Skeletal muscle satellite cell (primary cell): ENCODE measurements around the gene HACE1.
A peak's percentile ranks its signal among the peaks of the same experiment; 100 is the strongest.
"Not testable (repeated sequence)": the region's sequence is repeated elsewhere in the genome, so short reads cannot be mapped to it uniquely, and the experiment has no call there.

Source experiments
- H3K27me3 ChIP-seq: 2 replicates; pipeline ENCODE4 v1.7.0; 2013; ENCODE audit warnings: low read length; ENCODE audit not compliant: control insufficient read depth, insufficient read depth
- H3K36me3 ChIP-seq: 2 replicates; pipeline ENCODE4 v1.7.0; 2013; ENCODE audit warnings: mild to moderate bottlenecking, control low read depth, low read length; ENCODE audit not compliant: insufficient read depth
- H3K4me1 ChIP-seq: 2 replicates; pipeline ENCODE4 v1.7.0; 2013; ENCODE audit warnings: low read length; ENCODE audit not compliant: control insufficient read depth, insufficient read depth
- H3K4me2 ChIP-seq: 2 replicates; pipeline ENCODE4 v1.7.0; 2013; ENCODE audit warnings: mild to moderate bottlenecking, low read length
- H3K4me3 ChIP-seq: 2 replicates; pipeline ENCODE4 v1.7.0; 2013; ENCODE audit warnings: low read length
- H3K9ac ChIP-seq: 2 replicates; pipeline ENCODE4 v1.7.0; 2013; ENCODE audit warnings: mild to moderate bottlenecking, low read depth, low read length, moderate library complexity
- H3K9me3 ChIP-seq: replicated peaks from 2 replicates; pipeline ENCODE4 v1.7.0; 2013; ENCODE audit warnings: mild to moderate bottlenecking, control low read depth, low read length

Gene HACE1

DNA sequence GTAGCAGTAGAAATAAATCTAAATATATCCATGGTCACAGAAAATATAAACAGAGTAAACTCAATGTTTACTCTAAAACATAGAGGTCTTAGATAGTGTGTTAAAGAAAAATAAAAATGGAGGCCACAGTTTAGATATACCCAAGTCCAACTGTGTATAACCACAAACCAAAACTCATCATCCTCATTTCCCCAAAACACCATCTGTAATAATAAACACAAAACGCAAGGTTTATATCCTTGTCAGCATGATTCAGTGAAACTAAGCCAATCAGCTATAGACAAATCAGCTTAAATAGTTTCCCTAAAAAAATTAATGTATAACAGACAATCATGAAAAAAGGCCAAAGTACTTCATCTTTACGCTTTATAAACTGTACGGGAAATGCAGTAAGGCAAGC, 2.7 kb upstream of the HACE1 start:
- H3K36me3 ChIP-seq = no peaks in the 10 kb centered on the region

DNA sequence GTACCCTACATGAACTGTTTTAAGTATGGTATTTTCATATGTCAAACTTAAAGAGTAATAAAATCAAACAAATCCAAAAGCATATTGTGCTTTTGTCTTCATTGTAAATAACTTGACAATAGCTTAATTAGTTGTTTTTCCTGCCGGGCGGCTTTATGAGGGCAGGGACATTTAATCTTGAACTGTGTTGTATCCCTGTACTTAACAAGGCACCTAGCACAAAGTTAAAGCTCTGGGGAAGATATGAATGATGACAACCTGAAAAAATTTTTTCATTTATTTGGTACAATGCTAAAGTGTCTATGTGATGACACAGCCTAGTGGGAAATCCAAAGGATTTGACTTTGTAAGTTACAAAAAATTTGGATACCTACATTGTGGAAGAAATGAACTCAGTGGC, 502 bp upstream of the HACE1 start:
- no peaks in the 10 kb centered on the region for H3K27me3 ChIP-seq
- H3K4me1 ChIP-seq = peaks cover 9% of the 10 kb centered on the region
- peak overlapping the region; percentile 89 for H3K9ac ChIP-seq
- peak overlapping the region; percentile 78 for H3K4me2 ChIP-seq
- no peaks in the 10 kb centered on the region for H3K36me3 ChIP-seq
- no peaks in the 10 kb centered on the region for H3K9me3 ChIP-seq
- peak overlapping the region; percentile 99 for H3K4me3 ChIP-seq

More for the DNA sequence above, 2.7 kb upstream of the HACE1 start:
- Histone ChIP-seq H3K9ac (no peak overlapping the region), H3K27me3 (peaks cover 6% of the 10 kb centered on the region), H3K4me1 (peaks cover 4% of the 10 kb centered on the region), H3K4me2 (no peak overlapping the region), H3K4me3 (no peak overlapping the region), H3K9me3 (no peaks in the 10 kb centered on the region)

DNA sequence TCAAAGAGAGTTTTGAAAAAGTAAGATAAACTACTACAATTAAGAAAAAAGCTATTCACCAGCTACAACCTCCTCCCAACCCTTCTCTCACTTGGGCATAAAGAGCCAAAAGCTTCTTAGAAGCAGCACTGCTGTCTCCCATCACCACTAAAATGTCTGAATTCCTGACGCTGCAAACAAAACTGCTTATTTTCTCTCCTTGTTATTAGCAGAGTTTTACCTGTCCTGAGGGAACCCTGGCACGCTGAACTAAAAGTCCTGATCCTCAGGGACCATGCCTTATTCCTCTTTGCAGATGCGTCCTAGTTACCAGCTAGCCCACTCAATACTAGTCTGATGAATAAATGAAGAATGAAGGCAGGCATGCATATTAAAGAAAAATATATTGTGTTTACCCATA, 1.1 kb downstream of the HACE1 start:
- Histone ChIP-seq H3K9me3 (no peaks in the 10 kb centered on the region), H3K27me3 (no peaks in the 10 kb centered on the region), H3K9ac (peak overlapping the region; percentile 89), H3K4me2 (peak overlapping the region; percentile 78), H3K4me3 (peak overlapping the region; percentile 99), H3K36me3 (no peaks in the 10 kb centered on the region), H3K4me1 (peaks cover 9% of the 10 kb centered on the region)

DNA sequence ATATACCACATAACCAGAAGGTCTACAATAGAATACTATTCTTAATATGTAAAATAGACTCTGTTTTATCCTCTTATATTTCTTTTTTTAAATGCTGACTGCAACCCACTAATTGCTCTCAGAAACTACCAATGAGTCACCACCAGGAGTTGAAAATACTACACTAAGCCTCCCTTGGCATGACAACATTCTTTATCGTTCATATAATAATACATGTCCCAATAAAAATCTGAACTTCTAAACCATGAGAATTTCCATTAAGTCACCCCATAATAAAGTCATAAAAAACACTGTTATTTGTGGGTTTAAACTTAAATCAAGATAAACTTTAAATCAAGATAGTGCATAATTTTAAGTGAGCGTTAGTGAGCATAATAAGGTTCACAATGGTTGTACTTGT, 4.2 kb downstream of the HACE1 start:
- no peaks in the 10 kb centered on the region for H3K27me3 ChIP-seq
- peaks cover 2% of the 10 kb centered on the region for H3K36me3 ChIP-seq
- H3K9ac ChIP-seq = no peak overlapping the region
- no peaks in the 10 kb centered on the region for H3K9me3 ChIP-seq
- no peak overlapping the region for H3K4me2 ChIP-seq
- peaks cover 9% of the 10 kb centered on the region for H3K4me1 ChIP-seq
- H3K4me3 ChIP-seq = no peak overlapping the region

DNA sequence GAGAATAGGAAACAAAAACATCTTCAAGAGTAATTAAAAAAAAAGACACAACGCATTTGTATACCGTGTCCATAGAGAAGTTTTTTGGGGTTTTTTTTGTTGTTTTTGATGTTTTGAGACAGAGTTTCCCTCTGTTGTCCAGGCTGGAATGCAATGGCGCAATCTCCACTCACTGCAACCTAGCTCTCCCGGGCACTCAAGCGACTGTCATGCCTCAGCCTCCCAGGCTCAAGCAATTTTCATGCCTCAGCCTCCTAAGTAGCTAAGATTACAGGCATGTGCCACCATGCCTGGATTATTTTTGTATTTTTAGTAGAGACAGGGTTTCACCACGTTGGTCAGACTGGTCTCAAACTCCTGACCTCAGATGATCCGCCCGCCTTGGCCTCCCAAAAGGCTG, 12.0 kb downstream of the HACE1 start:
- H3K4me2 ChIP-seq, H3K4me3 ChIP-seq, H3K9me3 ChIP-seq, H3K4me1 ChIP-seq, H3K9ac ChIP-seq, H3K27me3 ChIP-seq: not testable (repeated sequence)
- H3K36me3 ChIP-seq = peaks cover 11% of the 10 kb centered on the region

DNA sequence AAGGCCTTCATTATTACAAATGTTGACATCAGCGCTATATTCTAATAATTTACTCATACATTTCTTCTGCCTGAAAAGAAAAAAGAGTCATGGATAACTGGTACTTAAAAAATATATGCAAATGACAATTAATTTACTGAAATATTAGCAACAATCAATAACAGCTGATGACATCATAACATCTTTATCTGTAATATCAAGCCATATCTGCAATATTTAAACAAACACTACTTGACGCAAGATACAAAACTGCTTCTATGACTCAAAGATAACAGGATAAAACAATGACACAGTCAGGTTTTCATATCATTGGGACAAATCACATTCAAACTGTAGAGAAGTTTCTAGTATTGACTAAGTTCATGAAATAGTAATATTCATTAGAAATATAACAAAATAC, 16.5 kb downstream of the HACE1 start:
- H3K9ac ChIP-seq = no peak overlapping the region
- no peak overlapping the region for H3K4me3 ChIP-seq
- H3K36me3 ChIP-seq = no peaks in the 10 kb centered on the region
- no peak overlapping the region for H3K4me2 ChIP-seq
- H3K4me1 ChIP-seq = no peaks in the 10 kb centered on the region
- H3K27me3 ChIP-seq = no peaks in the 10 kb centered on the region
- no peaks in the 10 kb centered on the region for H3K9me3 ChIP-seq

DNA sequence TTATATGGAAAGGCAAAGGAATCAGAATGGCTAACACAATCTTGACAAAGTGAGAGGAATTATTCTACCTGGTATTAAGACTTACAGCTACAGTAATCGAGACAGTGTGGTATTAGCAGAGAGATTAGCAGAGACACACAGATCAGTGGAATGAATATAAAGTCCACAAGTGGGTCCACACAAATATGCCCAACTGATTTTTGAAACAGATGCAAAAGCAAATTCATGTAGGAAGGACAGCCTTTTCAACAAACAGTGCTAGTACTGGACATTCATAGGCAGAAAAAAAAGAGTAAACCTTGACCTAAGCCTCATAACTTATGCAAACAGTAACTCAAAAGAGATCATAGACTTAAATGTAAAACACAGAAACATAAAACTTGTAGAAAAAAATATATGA, 22.6 kb downstream of the HACE1 start:
- Histone ChIP-seq H3K9ac (no peak overlapping the region), H3K4me2 (no peak overlapping the region), H3K4me3 (no peak overlapping the region), H3K9me3 (no peaks in the 10 kb centered on the region), H3K4me1 (no peaks in the 10 kb centered on the region), H3K27me3 (no peaks in the 10 kb centered on the region), H3K36me3 (peaks cover 7% of the 10 kb centered on the region)

DNA sequence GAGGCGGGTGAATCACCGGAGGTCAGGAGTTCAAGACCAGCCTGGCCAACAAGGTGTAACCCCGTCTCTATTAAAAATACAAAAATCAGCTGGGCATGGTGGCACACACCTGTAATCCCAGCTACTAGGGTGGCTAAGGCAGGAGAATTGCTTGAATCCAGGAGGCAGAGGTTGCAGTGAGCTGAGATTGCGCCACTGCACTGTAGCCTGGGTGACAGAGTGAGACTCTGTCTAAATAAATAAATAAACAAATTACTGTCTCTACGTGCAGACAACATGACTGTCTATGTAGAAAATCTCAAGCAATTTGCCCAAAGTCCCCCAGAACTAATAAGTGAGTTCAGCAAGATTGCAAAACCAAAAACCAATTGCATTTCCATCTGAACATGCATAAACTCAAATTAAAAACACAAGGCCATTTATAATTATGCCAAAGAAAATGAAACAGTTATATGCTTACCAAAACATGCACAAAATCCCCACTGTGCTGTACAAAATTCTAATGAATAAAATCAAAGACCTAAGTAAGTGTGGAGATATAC, 23.2 kb downstream of the HACE1 start:
- not testable (repeated sequence) for H3K27me3 ChIP-seq, H3K4me2 ChIP-seq, H3K4me1 ChIP-seq, H3K9ac ChIP-seq, H3K4me3 ChIP-seq, H3K36me3 ChIP-seq, H3K9me3 ChIP-seq

DNA sequence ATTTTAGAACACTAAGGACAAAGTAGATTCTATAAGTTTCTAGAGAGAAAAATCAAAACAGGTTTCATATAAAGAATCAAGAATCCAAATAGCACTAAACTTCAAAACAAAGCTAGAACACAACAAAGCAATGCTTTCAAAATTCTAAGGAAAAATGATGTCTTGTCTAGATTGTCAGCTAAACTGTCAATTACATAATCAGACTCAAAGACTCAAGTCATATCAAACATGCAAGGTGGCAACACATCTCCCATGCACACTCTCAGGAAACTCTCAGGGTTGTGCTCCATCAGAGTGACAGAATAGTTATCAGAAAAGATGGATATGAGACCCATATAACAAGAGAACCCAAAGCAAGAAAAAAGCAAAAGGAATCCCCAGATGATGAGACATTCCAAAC, 23.9 kb downstream of the HACE1 start:
- H3K4me3 ChIP-seq = no peak overlapping the region
- H3K27me3 ChIP-seq = no peaks in the 10 kb centered on the region
- H3K9ac ChIP-seq = no peak overlapping the region
- H3K4me1 ChIP-seq = no peaks in the 10 kb centered on the region
- H3K9me3 ChIP-seq = no peaks in the 10 kb centered on the region
- peaks cover 7% of the 10 kb centered on the region for H3K36me3 ChIP-seq
- H3K4me2 ChIP-seq = no peak overlapping the region

DNA sequence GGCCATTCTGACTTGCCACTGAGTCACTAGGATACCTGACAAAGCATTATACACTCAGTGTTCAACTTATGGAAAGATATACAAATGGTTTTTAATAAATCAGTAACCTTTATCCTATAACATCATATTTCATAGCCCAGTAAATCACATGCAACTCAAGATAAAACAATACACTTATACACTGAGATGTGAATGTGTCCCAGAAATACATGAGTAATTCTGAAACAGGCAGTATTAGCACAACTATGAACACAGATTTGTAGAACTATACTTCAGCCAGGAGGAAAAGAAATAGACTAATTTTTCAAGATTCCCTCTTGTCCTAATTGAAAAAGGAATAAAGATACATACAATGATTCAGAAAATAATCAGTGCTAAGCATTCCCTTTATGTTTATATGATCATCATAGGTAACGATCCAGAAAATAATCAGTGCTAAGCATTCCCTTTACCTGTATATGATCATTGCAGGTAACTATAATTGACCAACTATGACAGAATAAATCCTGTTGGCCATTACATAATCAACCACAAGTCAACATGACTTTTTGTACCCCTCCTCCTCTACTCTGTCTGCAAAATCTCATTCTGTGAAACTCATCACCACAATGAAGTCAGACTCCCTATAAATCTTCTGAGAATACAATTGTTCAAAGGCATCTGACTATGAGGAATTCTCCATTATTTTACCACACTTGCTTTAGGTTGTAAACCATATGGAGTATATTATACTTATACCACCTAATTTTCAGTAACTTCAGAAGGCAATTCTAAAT, 30.3 kb downstream of the HACE1 start:
- Histone ChIP-seq H3K4me2 (no peak overlapping the region), H3K9ac (no peak overlapping the region), H3K36me3 (peaks cover 7% of the 10 kb centered on the region), H3K27me3 (no peaks in the 10 kb centered on the region), H3K4me3 (no peak overlapping the region), H3K4me1 (no peaks in the 10 kb centered on the region), H3K9me3 (no peaks in the 10 kb centered on the region)

DNA sequence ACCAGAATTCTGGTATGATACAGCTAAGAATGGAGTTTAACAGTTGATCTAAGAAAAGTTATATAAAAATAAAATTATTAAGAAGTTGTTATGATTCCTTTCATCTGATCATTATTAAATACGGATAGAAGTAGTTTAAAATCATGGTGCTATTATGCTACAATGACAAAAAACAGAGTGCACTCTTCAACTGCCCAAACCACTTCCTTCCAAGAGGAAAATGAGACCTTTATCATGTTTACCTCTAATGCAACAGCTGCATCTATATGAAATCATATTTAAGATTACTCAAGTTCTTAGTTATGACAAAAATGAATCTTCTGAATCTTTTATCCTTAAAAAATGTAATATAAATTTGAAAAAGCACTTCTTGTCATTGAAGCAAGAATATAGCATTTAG, 31.2 kb downstream of the HACE1 start:
- Histone ChIP-seq H3K27me3 (no peaks in the 10 kb centered on the region), H3K4me3 (no peak overlapping the region), H3K9me3 (no peaks in the 10 kb centered on the region), H3K9ac (no peak overlapping the region), H3K36me3 (peaks cover 7% of the 10 kb centered on the region), H3K4me2 (no peak overlapping the region), H3K4me1 (no peaks in the 10 kb centered on the region)

DNA sequence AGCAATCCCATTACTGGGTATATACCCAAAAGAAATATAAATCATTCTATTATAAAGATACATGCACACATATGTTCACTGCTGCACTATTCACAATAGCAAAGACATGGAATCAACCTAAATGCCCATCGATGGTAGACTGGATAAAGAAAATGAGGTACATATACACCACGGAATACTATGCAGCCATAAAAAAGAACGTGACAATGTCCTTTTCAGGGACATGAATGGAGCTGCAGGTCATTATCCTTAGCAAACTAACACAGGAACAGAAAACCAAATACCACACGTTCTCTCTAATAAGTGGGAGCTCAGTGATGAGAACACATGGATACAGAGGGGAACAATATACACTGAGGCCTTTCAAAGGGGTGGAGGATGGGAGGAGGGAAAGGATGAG, 38.9 kb downstream of the HACE1 start:
- not testable (repeated sequence) for H3K9ac ChIP-seq, H3K36me3 ChIP-seq, H3K4me3 ChIP-seq, H3K4me1 ChIP-seq, H3K9me3 ChIP-seq, H3K27me3 ChIP-seq, H3K4me2 ChIP-seq
